K562 (cell line): ENCODE results near the gene LSM6. TPM values are rescaled to one million over a fixed set of nuclear protein-coding genes. Genes with fewer than 3 reads are reported as not detected.

Experiments used
- ETV1 ChIP-seq: fragments of 450-650 bp; conservative IDR thresholded peaks from 2 replicates; pipeline ENCODE4 v1.6.1; 2016; ENCODE audit warnings: missing genetic modification characterization, control low read depth, low read depth, missing compliant biosample characterization
- HNRNPK ChIP-seq: fragments of 200-400 bp; formaldehyde crosslinking; IDR thresholded peaks from one replicate; pipeline ENCODE4 v1.6.1; 2018; ENCODE audit warnings: mild to moderate bottlenecking, low read depth, low read length; ENCODE audit not compliant: poor library complexity, severe bottlenecking
- MAZ ChIP-seq, 2 experiments: fragments of 450-650 bp in 1 of 2; sonication (generic) in 1 of 2; formaldehyde crosslinking; IDR thresholded peaks in 1 of 2; conservative IDR thresholded peaks in 1 of 2; 2 replicates each; pipeline versions ENCODE4 v1.4.0 to v1.5.0; 2020; ENCODE audit warnings: mild to moderate bottlenecking in 1 of 2, missing genetic modification reagents in 1 of 2
- MGA ChIP-seq: fragments of 450-650 bp; IDR thresholded peaks from 2 replicates; pipeline ENCODE4 v1.6.1; 2016; ENCODE audit warnings: mild to moderate bottlenecking, moderate library complexity
- RFX5 ChIP-seq: IDR thresholded peaks from 2 replicates; pipeline ENCODE4 v1.6.1; 2011; ENCODE audit warnings: low read depth, mild to moderate bottlenecking, improper control_type of control experiment, low read length
- SOX6 ChIP-seq: fragments of 450-650 bp; IDR thresholded peaks from 2 replicates; pipeline ENCODE4 v1.6.1; 2014; ENCODE audit warnings: mild to moderate bottlenecking
- SREBF1 ChIP-seq: fragments of 150-350 bp; IDR thresholded peaks from 2 replicates; pipeline ENCODE4 v1.6.1; 2014; ENCODE audit warnings: antibody characterized with exemption, low read depth, low read length, borderline replicate concordance
- STAT5B ChIP-seq: fragments of 250-450 bp; sonication (Bioruptor Pico); IDR thresholded peaks from 2 replicates; pipeline ENCODE4 v1.8.0; 2021; ENCODE audit warnings: mild to moderate bottlenecking, inconsistent platforms
- TAF15 ChIP-seq: fragments of 200-400 bp; formaldehyde crosslinking; IDR thresholded peaks from 2 replicates; pipeline ENCODE4 v1.6.1; 2017; ENCODE audit warnings: mild to moderate bottlenecking, low read depth, low read length, moderate library complexity
- TAF7 ChIP-seq: fragments of 450-650 bp; IDR thresholded peaks from 2 replicates; pipeline ENCODE4 v1.6.1; 2016; ENCODE audit warnings: missing genetic modification characterization, missing compliant biosample characterization
- ZBTB11 ChIP-seq, 3 experiments: fragments of 200-800 bp in 1 of 3; fragments of 250-450 bp in 1 of 3; fragments of 450-650 bp in 1 of 3; sonication (Bioruptor Pico) in 1 of 3; sonication (Bioruptor generic) in 1 of 3; formaldehyde crosslinking in 1 of 3; IDR thresholded peaks; 2 replicates each; pipeline versions ENCODE4 v1.6.1 to v1.8.0; 2016 to 2022; ENCODE audit warnings: mild to moderate bottlenecking in 2 of 3, missing genetic modification characterization in 2 of 3, missing compliant biosample characterization in 1 of 3, moderate library complexity in 1 of 3
- ZNF589 ChIP-seq: fragments of 200-800 bp; sonication (Bioruptor generic); IDR thresholded peaks from 2 replicates; pipeline ENCODE4 v1.6.1; 2016; ENCODE audit warnings: low read depth, missing genetic modification characterization, missing compliant biosample characterization
- polyA plus RNA-seq, 8 experiments: library from polyadenylated mRNA; depleted of rRNA in 4 of 8; stranded (reverse) in 5 of 8; unstranded in 3 of 8; fragments of >200 nt; fragmentation: Nextera tagmentation in 2 of 8; fragmentation: Illumina TruSeq in 1 of 8; extraction: Ambion mirVana in 2 of 8; extraction: Trizol in 1 of 8; gene quantifications; 2 replicates each; pipeline versions ENCODE4 v1.2.1 to v1.2.3, GENCODE V29; 2011 to 2014; ENCODE audit warnings: inconsistent platforms in 1 of 8, missing spikeins in 1 of 8
- total RNA-seq, 7 experiments: library from RNA; depleted of rRNA in 6 of 7; stranded (reverse); fragments of >200 nt in 6 of 7; fragmentation: Illumina TruSeq in 2 of 7; extraction: Trizol in 2 of 7; gene quantifications; 2 replicates each; pipeline versions ENCODE4 v1.2.1 to v1.2.3, GENCODE V29; 2011 to 2021; ENCODE audit warnings: low replicate concordance in 1 of 7

LSM6 gene
- total and polyA plus RNA-seq, 9 of the 15 experiments (the other 6 are each of a cell fraction or from before 2014, with no cell fraction given): 39.9 to 150 (median 97.4) TPM

GRCh38 chr4:146222313-146222712 lies 46.8 kb downstream of the LSM6 start (continued):
- TF ChIP-seq MGA: no peak
- no peak for TF ChIP-seq HNRNPK
- no peak for TF ChIP-seq MAZ (CRISPR knock-in tag; conservative IDR thresholded peaks at IDR 0.05 in 1 of 2, IDR thresholded peaks at IDR 0.05 in 1 of 2)
- TF ChIP-seq RFX5: no peak
- TF ChIP-seq SREBF1: no peak
- TF ChIP-seq SOX6: no peak
- TF ChIP-seq TAF15: no peak
- TF ChIP-seq STAT5B (CRISPR knock-in tag): no peak
- no peak for TF ChIP-seq ZBTB11 (CRISPR knock-in tag; IDR thresholded peaks at IDR 0.05)
- TF ChIP-seq ZNF589 (CRISPR knock-in tag): no peak
- no peak for TF ChIP-seq TAF7 (tag)
- TF ChIP-seq ETV1: no peak
